Tibial nerve (tissue), 4 donors: ENCODE measurements around the gene ZFP64. TPM values are rescaled to one million over a fixed set of nuclear protein-coding genes. Genes with fewer than 3 reads are reported as not detected.

Experiments used
- DNase-seq, 2 donors: peaks; one replicate each; pipeline ENCODE4 v3.0.0-alpha.2; 2019; ENCODE audit warnings: low spot score in 2 of 2
- H3K27ac ChIP-seq, 4 donors: fragments of 200-600 bp; sonication (generic) in 3 of 4; one replicate each; pipeline ENCODE4 v1.5.1; 2017 to 2019; ENCODE audit warnings: mild to moderate bottlenecking in 1 of 4
- H3K27me3 ChIP-seq, 2 donors: fragments of 200-600 bp; sonication (generic) in 1 of 2; one replicate each; pipeline versions ENCODE4 v1.5.1 to v1.6.0; 2017 to 2019
- H3K36me3 ChIP-seq, 3 donors: fragments of 200-600 bp; sonication (generic); one replicate each; pipeline ENCODE4 v1.5.1; 2018 to 2019
- H3K4me1 ChIP-seq, 4 donors: fragments of 200-600 bp; sonication (generic) in 3 of 4; one replicate each; pipeline ENCODE4 v1.5.1; 2017 to 2019
- H3K4me3 ChIP-seq, 4 donors: fragments of 200-600 bp; sonication (generic) in 3 of 4; one replicate each; pipeline ENCODE4 v1.5.1; 2017 to 2019; ENCODE audit warnings: mild to moderate bottlenecking in 1 of 4, moderate library complexity in 1 of 4
- H3K9me3 ChIP-seq, 4 donors: fragments of 200-600 bp; sonication (generic) in 3 of 4; one replicate each; pipeline ENCODE4 v1.5.1; 2017 to 2019
- CTCF ChIP-seq, 5 experiments: fragments of 200-600 bp in 3 of 5; fragments of 450-650 bp in 2 of 5; sonication (generic) in 3 of 5; IDR thresholded peaks; one replicate each; pipeline ENCODE4 v1.5.1; 2016 to 2019; ENCODE audit warnings: antibody characterized with exemption in 5 of 5, mild to moderate bottlenecking in 3 of 5, moderate library complexity in 2 of 5
- EP300 ChIP-seq, 2 donors: sonication (generic); formaldehyde crosslinking; IDR thresholded peaks; one replicate each; pipeline ENCODE4 v1.6.1; 2017; ENCODE audit warnings: antibody characterized with exemption in 2 of 2, mild to moderate bottlenecking in 1 of 2
- POLR2A ChIP-seq, 2 donors: fragments of 450-650 bp; IDR thresholded peaks; one replicate each; pipeline ENCODE4 v1.6.1; 2017; ENCODE audit warnings: antibody characterized with exemption in 2 of 2, mild to moderate bottlenecking in 2 of 2, moderate library complexity in 2 of 2
- WGBS, 2 donors: methylation state at CpG; one replicate each; pipeline ENCODE4 v1.1.5; 2018; 5-methylcytosine and 5-hydroxymethylcytosine counted together
- total RNA-seq, 4 donors: library from RNA; depleted of rRNA; stranded (reverse); fragments of >200 nt; gene quantifications; one replicate each; pipeline ENCODE4 v1.1.0, GENCODE V29; 2016

ZFP64 gene
- total RNA-seq, 4 donors from 2014 or later, result 14.0 to 19.4 (median 15.9) TPM

- DNase-seq, result no peak
- H3K27ac ChIP-seq, result no peak overlapping the region
- WGBS, 2 donors, result 90 to 94% methylated on average over 23 to 26 of the region's 26 CpGs
- TF ChIP-seq CTCF (IDR thresholded peaks at IDR 0.05), result no peak
- TF ChIP-seq POLR2A (IDR thresholded peaks at IDR 0.05), result no peak
- no peak for TF ChIP-seq EP300 (IDR thresholded peaks at IDR 0.05)
- H3K36me3 ChIP-seq, result peaks cover 0 to 63% (median 13%) of the 10 kb centered on the region in 3 donors
- H3K4me3 ChIP-seq, result no peak overlapping the region
- H3K4me1 ChIP-seq, result no peaks in the 10 kb centered on the region
- H3K9me3 ChIP-seq, result peaks cover 0 to 5% (median 0%) of the 10 kb centered on the region in 4 donors
- no peaks in the 10 kb centered on the region for H3K27me3 ChIP-seq
Observed at GRCh38 chr20:52152416-52152815, 39.2 kb downstream of the ZFP64 start.

DNA sequence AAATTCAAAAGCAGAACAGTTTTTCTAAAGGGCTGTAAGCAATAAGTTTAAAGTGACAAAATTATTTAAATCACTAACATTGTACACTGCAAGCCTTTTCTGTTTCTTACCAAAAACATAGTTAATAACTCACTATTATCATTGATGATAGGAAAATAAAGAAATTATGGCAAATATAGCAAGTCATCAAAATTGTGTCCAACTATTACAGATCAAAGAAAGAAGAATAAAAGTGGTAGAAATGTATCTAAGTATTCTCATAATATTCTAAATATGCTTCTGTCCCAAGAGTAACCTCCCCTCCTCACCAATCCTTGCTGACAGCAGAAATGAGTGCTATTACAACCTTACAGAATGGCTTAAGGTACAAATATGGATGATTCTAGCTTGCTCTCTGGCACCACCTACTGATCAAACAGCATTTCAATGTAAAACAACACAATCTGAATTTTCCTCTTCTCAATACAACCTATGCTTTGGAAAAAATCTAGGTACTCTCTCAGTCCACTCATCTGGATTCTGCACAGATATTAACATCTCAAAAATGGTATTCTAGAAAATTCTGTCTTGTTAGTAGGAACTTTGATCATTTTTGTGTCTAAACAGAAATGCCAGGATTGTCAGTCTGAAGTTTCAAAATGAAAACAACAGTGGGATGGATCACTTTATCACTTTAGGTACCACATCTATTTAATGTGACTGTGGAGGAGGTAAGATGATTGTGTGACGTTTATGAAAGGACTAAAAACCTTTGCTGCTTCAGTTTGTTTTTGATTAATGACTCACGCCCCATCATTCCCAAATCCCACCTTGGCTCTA, 40.9 kb downstream of the ZFP64 start:
- H3K27ac ChIP-seq, result no peak overlapping the region
- WGBS, 2 donors, result 59% methylated on average over 2 of the region's 2 CpGs

DNA sequence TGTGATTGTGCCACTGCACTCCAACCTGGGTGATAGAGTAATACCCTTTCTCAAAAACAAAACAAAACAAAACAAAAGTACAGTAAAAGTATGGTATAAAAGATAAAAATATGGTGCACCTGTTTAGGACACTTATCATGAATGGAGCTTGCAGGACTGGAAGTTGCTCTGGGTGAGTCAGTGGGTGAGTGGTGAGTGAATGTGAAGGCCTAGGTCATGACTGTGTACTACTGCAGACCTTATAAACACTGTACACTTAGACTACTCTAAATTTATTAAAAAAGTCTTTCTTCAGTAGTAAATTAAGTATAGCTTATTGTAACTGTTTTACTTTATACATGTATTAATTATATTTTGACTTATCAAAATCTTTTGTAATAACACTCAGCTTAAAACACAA, 46.0 kb downstream of the ZFP64 start:
- no peaks in the 10 kb centered on the region for H3K4me1 ChIP-seq
- DNase-seq, result no peak
- H3K27ac ChIP-seq, result no peak overlapping the region
- no peak overlapping the region for H3K4me3 ChIP-seq
- H3K9me3 ChIP-seq, result peaks cover 0 to 3% (median 0%) of the 10 kb centered on the region in 4 donors
- TF ChIP-seq POLR2A (IDR thresholded peaks at IDR 0.05), result no peak
- no peak for TF ChIP-seq CTCF (IDR thresholded peaks at IDR 0.05)
- no peak for TF ChIP-seq EP300 (IDR thresholded peaks at IDR 0.05)
- peaks cover 0 to 14% (median 0%) of the 10 kb centered on the region in 3 donors for H3K36me3 ChIP-seq
- H3K27me3 ChIP-seq, result no peaks in the 10 kb centered on the region

More for the DNA sequence above, 40.9 kb downstream of the ZFP64 start:
- H3K9me3 ChIP-seq, result no peaks in the 10 kb centered on the region
- peaks cover 0 to 45% (median 10%) of the 10 kb centered on the region in 3 donors for H3K36me3 ChIP-seq
- H3K4me1 ChIP-seq, result no peaks in the 10 kb centered on the region
- TF ChIP-seq CTCF (IDR thresholded peaks at IDR 0.05) (peak; percentile 40 to 78 (median 74)), EP300 (IDR thresholded peaks at IDR 0.05) (no peak)
- H3K4me3 ChIP-seq, result no peak overlapping the region
- H3K27me3 ChIP-seq, result no peaks in the 10 kb centered on the region
- DNase-seq, result peak in 1 of 2 donors; percentile 31

GRCh38 chr20:52143277-52143676, 48.3 kb downstream of the ZFP64 start:
- Histone ChIP-seq H3K9me3 (peaks cover 0 to 4% (median 0%) of the 10 kb centered on the region in 4 donors), H3K36me3 (peaks cover 0 to 14% (median 0%) of the 10 kb centered on the region in 3 donors), H3K27ac (no peak overlapping the region), H3K27me3 (no peaks in the 10 kb centered on the region), H3K4me3 (no peak overlapping the region), H3K4me1 (no peaks in the 10 kb centered on the region)
- WGBS, 2 donors, result 77 to 95% methylated on average over 2 of the region's 2 CpGs
- DNase-seq, result no peak
- TF ChIP-seq POLR2A (IDR thresholded peaks at IDR 0.05) (no peak), EP300 (IDR thresholded peaks at IDR 0.05) (no peak), CTCF (IDR thresholded peaks at IDR 0.05) (no peak)

- 81 to 92% methylated on average over 2 of the region's 2 CpGs for WGBS, 2 donors
- Histone ChIP-seq H3K4me1 (no peaks in the 10 kb centered on the region), H3K4me3 (no peak overlapping the region), H3K27me3 (no peaks in the 10 kb centered on the region), H3K9me3 (peaks cover 0 to 4% (median 0%) of the 10 kb centered on the region in 4 donors), H3K36me3 (peaks cover 0 to 14% (median 0%) of the 10 kb centered on the region in 3 donors), H3K27ac (no peak overlapping the region)
- TF ChIP-seq EP300 (IDR thresholded peaks at IDR 0.05), result no peak
- no peak for TF ChIP-seq CTCF (IDR thresholded peaks at IDR 0.05)
- TF ChIP-seq POLR2A (IDR thresholded peaks at IDR 0.05), result no peak
- DNase-seq, result no peak
Observed at GRCh38 chr20:52142757-52143156, 48.8 kb downstream of the ZFP64 start.
